Smooth muscle cell (in vitro differentiated cells): Measurements from ENCODE around the gene ZNF516. TPM values are rescaled to one million over a fixed set of nuclear protein-coding genes. Genes with fewer than 3 reads are reported as not detected.

Source experiments
- DNase-seq: peaks from one replicate; lab custom pipeline; 2025; ENCODE audit not compliant: unreplicated experiment; lab: John Stamatoyannopoulos, UW
- H2AFZ ChIP-seq: fragments of 200-600 bp; sonication (generic); 2 replicates; pipeline ENCODE4 v1.6.0; 2016; ENCODE audit warnings: antibody characterized with exemption, low read depth, mild to moderate bottlenecking
- H3F3A ChIP-seq: fragments of 200-600 bp; sonication (generic); 2 replicates; pipeline ENCODE4 v1.6.0; 2017; ENCODE audit warnings: antibody characterized with exemption, low read depth
- H3K27ac ChIP-seq: fragments of 200-600 bp; sonication (generic); 2 replicates; pipeline ENCODE4 v1.5.1; 2016; ENCODE audit warnings: low read depth, mild to moderate bottlenecking
- H3K27me3 ChIP-seq: fragments of 200-600 bp; sonication (generic); 2 replicates; pipeline ENCODE4 v1.6.1; 2016; ENCODE audit warnings: low read depth, mild to moderate bottlenecking
- H3K36me3 ChIP-seq: fragments of 200-600 bp; sonication (generic); 2 replicates; pipeline ENCODE4 v1.5.1; 2016; ENCODE audit warnings: low read depth
- H3K4me1 ChIP-seq: fragments of 200-600 bp; sonication (generic); 2 replicates; pipeline ENCODE4 v1.5.1; 2016; ENCODE audit warnings: low read depth
- H3K4me2 ChIP-seq: fragments of 200-600 bp; sonication (generic); 2 replicates; pipeline ENCODE4 v1.6.0; 2016; ENCODE audit warnings: mild to moderate bottlenecking
- H3K4me3 ChIP-seq: fragments of 200-600 bp; sonication (generic); 2 replicates; pipeline ENCODE4 v1.5.1; 2016; ENCODE audit warnings: mild to moderate bottlenecking
- H3K79me2 ChIP-seq: fragments of 200-600 bp; sonication (generic); 2 replicates; pipeline ENCODE4 v1.6.0; 2016; ENCODE audit warnings: low read depth, mild to moderate bottlenecking
- H3K9ac ChIP-seq: fragments of 200-600 bp; sonication (generic); 2 replicates; pipeline ENCODE4 v1.6.0; 2016; ENCODE audit warnings: low read depth
- H3K9me3 ChIP-seq: fragments of 200-600 bp; sonication (generic); replicated peaks from 2 replicates; pipeline ENCODE4 v1.5.1; 2016; ENCODE audit warnings: low read depth
- H4K20me1 ChIP-seq: fragments of 200-600 bp; sonication (generic); 2 replicates; pipeline ENCODE4 v1.6.0; 2016; ENCODE audit warnings: low read depth
- WGBS: methylation state at CpG from one replicate; pipeline ENCODE4 v1.1.7; 2016; ENCODE audit warnings: low lambda C conversion rate; 5-methylcytosine and 5-hydroxymethylcytosine counted together
- polyA plus RNA-seq: library from polyadenylated mRNA; unstranded; fragments of >200 nt; fragmentation: Nextera tagmentation; extraction: Ambion mirVana; gene quantifications from 2 replicates; pipeline ENCODE4 v1.2.1, GENCODE V29; 2016
- total RNA-seq: library from RNA; depleted of rRNA; stranded (reverse); fragments of >200 nt; gene quantifications from 2 replicates; pipeline ENCODE4 v1.2.3, GENCODE V29; 2014
- TF ChIP-seq, protein P1 (sequence below): fragments of 200-600 bp; sonication (generic); IDR thresholded peaks from 2 replicates; pipeline ENCODE4 v1.5.1; 2017; ENCODE audit warnings: borderline replicate concordance, mild to moderate bottlenecking, antibody characterized with exemption; ENCODE audit not compliant: insufficient read depth, poor library complexity, severe bottlenecking

The ZNF516 gene
- total and polyA plus RNA-seq, 2 experiments from 2014 or later: 15.6 to 24.2 TPM

- Histone ChIP-seq H3K4me1 (peaks cover 71% of the 10 kb centered on the region), H3K27ac (peak overlapping the region; percentile 11), H3K27me3 (no peaks in the 10 kb centered on the region), H3K4me2 (peak overlapping the region; percentile 32), H3K79me2 (peaks cover 60% of the 10 kb centered on the region), H3K36me3 (no peaks in the 10 kb centered on the region), H3K9ac (no peak overlapping the region), H2AFZ (no peak overlapping the region), H3K9me3 (no peaks in the 10 kb centered on the region), H4K20me1 (peaks cover 99% of the 10 kb centered on the region), H3F3A (peaks cover 57% of the 10 kb centered on the region), H3K4me3 (no peak overlapping the region)
- DNase-seq: no peak
- WGBS: 52% methylated on average over 8 of the region's 8 CpGs
- TF ChIP-seq, protein P1, sequence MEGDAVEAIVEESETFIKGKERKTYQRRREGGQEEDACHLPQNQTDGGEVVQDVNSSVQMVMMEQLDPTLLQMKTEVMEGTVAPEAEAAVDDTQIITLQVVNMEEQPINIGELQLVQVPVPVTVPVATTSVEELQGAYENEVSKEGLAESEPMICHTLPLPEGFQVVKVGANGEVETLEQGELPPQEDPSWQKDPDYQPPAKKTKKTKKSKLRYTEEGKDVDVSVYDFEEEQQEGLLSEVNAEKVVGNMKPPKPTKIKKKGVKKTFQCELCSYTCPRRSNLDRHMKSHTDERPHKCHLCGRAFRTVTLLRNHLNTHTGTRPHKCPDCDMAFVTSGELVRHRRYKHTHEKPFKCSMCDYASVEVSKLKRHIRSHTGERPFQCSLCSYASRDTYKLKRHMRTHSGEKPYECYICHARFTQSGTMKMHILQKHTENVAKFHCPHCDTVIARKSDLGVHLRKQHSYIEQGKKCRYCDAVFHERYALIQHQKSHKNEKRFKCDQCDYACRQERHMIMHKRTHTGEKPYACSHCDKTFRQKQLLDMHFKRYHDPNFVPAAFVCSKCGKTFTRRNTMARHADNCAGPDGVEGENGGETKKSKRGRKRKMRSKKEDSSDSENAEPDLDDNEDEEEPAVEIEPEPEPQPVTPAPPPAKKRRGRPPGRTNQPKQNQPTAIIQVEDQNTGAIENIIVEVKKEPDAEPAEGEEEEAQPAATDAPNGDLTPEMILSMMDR: no peak
These were observed 39.9 kb downstream of the ZNF516 start for GRCh38 chr18:76455003-76455676.

DNA sequence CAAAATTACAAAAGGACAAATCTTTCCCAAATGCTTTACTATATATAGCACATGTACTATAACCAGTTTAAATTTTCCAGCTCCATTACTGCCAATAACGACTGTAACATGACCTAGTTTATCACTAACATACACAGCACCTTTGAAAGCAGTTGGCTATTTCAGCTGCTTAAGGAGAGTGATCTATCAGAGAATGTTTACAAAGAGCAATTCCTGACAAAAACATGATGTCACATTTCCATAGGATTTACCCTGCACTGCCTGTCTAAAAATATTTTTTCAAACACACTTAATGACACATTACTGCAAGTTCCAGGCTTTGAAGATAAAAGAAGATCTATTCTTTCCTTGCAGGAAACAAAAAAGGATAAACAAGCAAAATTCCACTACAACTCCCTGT is 40.6 kb downstream of the ZNF516 start:
- WGBS: 15% methylated on average over 1 of the region's 1 CpG
- TF ChIP-seq, protein P1: no peak
- Histone ChIP-seq H2AFZ (no peak overlapping the region), H3K27me3 (no peaks in the 10 kb centered on the region), H3K4me3 (no peak overlapping the region), H3K79me2 (peaks cover 66% of the 10 kb centered on the region), H3K27ac (peak overlapping the region; percentile 11), H3F3A (peaks cover 57% of the 10 kb centered on the region), H3K9ac (no peak overlapping the region), H4K20me1 (peaks cover 97% of the 10 kb centered on the region), H3K36me3 (no peaks in the 10 kb centered on the region), H3K4me1 (peaks cover 78% of the 10 kb centered on the region), H3K4me2 (peak overlapping the region; percentile 32), H3K9me3 (no peaks in the 10 kb centered on the region)
- DNase-seq: no peak

DNA sequence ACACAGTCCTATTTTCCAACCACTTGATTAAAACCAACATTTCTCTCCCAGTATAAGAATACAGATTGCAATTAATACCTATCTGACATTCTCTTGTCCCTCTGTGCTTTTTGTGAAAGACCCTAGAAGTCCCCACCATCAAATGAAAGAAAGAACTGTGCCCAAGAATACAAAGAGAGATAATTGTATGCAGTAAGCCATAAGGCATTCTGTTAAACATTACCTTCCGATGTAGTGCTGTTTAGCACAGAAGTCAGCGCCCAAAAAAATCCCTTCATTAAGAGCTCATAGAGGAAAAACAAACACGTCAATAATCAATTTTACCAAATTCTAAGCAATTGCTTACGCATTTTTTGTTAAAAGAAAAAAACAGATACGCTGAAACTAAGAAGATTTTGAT is 41.1 kb downstream of the ZNF516 start:
- H3K9ac ChIP-seq: peak overlapping the region; percentile 71
- H3K27ac ChIP-seq: peak overlapping the region; percentile 11
- no peak overlapping the region for H2AFZ ChIP-seq
- H4K20me1 ChIP-seq: peaks cover 97% of the 10 kb centered on the region
- no peaks in the 10 kb centered on the region for H3K27me3 ChIP-seq
- H3K4me2 ChIP-seq: peak overlapping the region; percentile 91
- H3K9me3 ChIP-seq: no peaks in the 10 kb centered on the region
- no peak overlapping the region for H3K4me3 ChIP-seq
- H3K4me1 ChIP-seq: peaks cover 78% of the 10 kb centered on the region
- no peaks in the 10 kb centered on the region for H3K36me3 ChIP-seq
- 86% methylated on average over 5 of the region's 5 CpGs for WGBS
- H3K79me2 ChIP-seq: peaks cover 69% of the 10 kb centered on the region
- peaks cover 57% of the 10 kb centered on the region for H3F3A ChIP-seq
- TF ChIP-seq, protein P1: no peak
- DNase-seq: no peak
